HepG2 (cell line): ENCODE measurements around the gene TRIM54. TPM values are rescaled to one million over a fixed set of nuclear protein-coding genes. Genes with fewer than 3 reads are reported as not detected.
A peak's percentile ranks its signal among the peaks of the same experiment; 100 is the strongest.

ENCODE experiments used
- ATF7 ChIP-seq, 2 experiments: fragments of 450-650 bp in 1 of 2; sonication (generic) in 1 of 2; formaldehyde crosslinking in 1 of 2; IDR thresholded peaks; 2 replicates each; pipeline versions ENCODE4 v1.4.0 to v1.6.1; 2016 to 2020; ENCODE audit warnings: antibody characterized with exemption in 1 of 2, mild to moderate bottlenecking in 1 of 2, missing genetic modification reagents in 1 of 2
- BCL6 ChIP-seq: IDR thresholded peaks from 2 replicates; pipeline ENCODE4 v1.6.1; 2016; ENCODE audit warnings: missing genetic modification reagents, missing compliant biosample characterization
- HMG20A ChIP-seq: IDR thresholded peaks from 2 replicates; pipeline ENCODE4 v1.6.1; 2016; ENCODE audit warnings: borderline replicate concordance
- HNF4A ChIP-seq: sonication (generic); formaldehyde crosslinking; IDR thresholded peaks from 2 replicates; pipeline ENCODE4 v1.4.0; 2020; ENCODE audit warnings: missing genetic modification reagents
- KIAA2018 ChIP-seq: sonication (generic); formaldehyde crosslinking; IDR thresholded peaks from 2 replicates; pipeline ENCODE4 v1.5.0; 2020; ENCODE audit warnings: mild to moderate bottlenecking, missing genetic modification reagents, borderline replicate concordance
- MBD4 ChIP-seq: IDR thresholded peaks from 2 replicates; pipeline ENCODE4 v1.6.1; 2012; ENCODE audit warnings: low read length, inconsistent platforms, borderline replicate concordance
- PAXIP1 ChIP-seq: sonication (generic); formaldehyde crosslinking; conservative IDR thresholded peaks from 2 replicates; pipeline ENCODE4 v1.4.0; 2020; ENCODE audit warnings: mild to moderate bottlenecking, missing genetic modification reagents, moderate library complexity
- RARA ChIP-seq: IDR thresholded peaks from 2 replicates; pipeline ENCODE4 v1.6.1; 2016; ENCODE audit warnings: missing genetic modification reagents, missing compliant biosample characterization
- ZMYM4 ChIP-seq: sonication (generic); formaldehyde crosslinking; IDR thresholded peaks from 2 replicates; pipeline ENCODE4 v1.8.1; 2023; ENCODE audit warnings: mild to moderate bottlenecking, missing genetic modification reagents
- ZNF609 ChIP-seq: sonication (generic); formaldehyde crosslinking; IDR thresholded peaks from 2 replicates; pipeline ENCODE4 v1.4.0; 2020; ENCODE audit warnings: mild to moderate bottlenecking, missing genetic modification reagents, borderline replicate concordance
- ZNF674 ChIP-seq: sonication (generic); formaldehyde crosslinking; IDR thresholded peaks from 2 replicates; pipeline ENCODE4 v1.5.0; 2020; ENCODE audit warnings: low read depth, mild to moderate bottlenecking, missing genetic modification reagents
- polyA plus RNA-seq, 8 experiments: library from polyadenylated mRNA; depleted of rRNA in 3 of 8; stranded (reverse) in 7 of 8; unstranded in 1 of 8; fragments of >200 nt; fragmentation: Illumina TruSeq in 4 of 8; extraction: Trizol in 4 of 8; gene quantifications; 2 replicates each; pipeline versions ENCODE4 v1.2.1 to v1.2.3, GENCODE V29; 2011 to 2016; ENCODE audit warnings: low read depth in 4 of 8, missing spikeins in 1 of 8, mixed read lengths in 1 of 8; ENCODE audit not compliant: insufficient read depth in 1 of 8
- total RNA-seq, 5 experiments: library from RNA; depleted of rRNA; stranded (reverse); fragments of >200 nt; fragmentation: Illumina TruSeq; extraction: Trizol; gene quantifications; 2 replicates each; pipeline ENCODE4 v1.2.3, GENCODE V29; 2016; ENCODE audit warnings: low read depth in 1 of 5

The TRIM54 gene
- total and polyA plus RNA-seq, 2 of the 13 experiments (the other 11 are each of a cell fraction or from before 2014, with no cell fraction given), result 0.07 to 0.13 TPM

GRCh38 chr2:27353762-27354596 is 71.8 kb downstream of the TRIM54 start (continued):
- peak; percentile 34; the same call in 1 of the 2 replicates for TF ChIP-seq ZMYM4
- peak; percentile 11; the same call in 1 of the 2 replicates for TF ChIP-seq BCL6
- TF ChIP-seq MBD4, result peak; percentile 33; the same call in 1 of the 2 replicates
- TF ChIP-seq ATF7 (IDR thresholded peaks at IDR 0.05), result no peak
- TF ChIP-seq ATF7 (CRISPR knock-in tag; IDR thresholded peaks at IDR 0.05), result 0 out of 2 replicates have a peak, but pooled peaks have one; percentile 54
- peak; percentile 92 for TF ChIP-seq HNF4A (CRISPR knock-in tag)
- peak; percentile 42; the same call in 1 of the 2 replicates for TF ChIP-seq HMG20A (CRISPR knock-in tag)
- TF ChIP-seq KIAA2018 (CRISPR knock-in tag), result no peak
- TF ChIP-seq ZNF609, result peak; percentile 32; the same call in 1 of the 2 replicates
- TF ChIP-seq PAXIP1 (CRISPR knock-in tag), result peak; percentile 83
- TF ChIP-seq RARA (CRISPR knock-in tag), result peak; percentile 46
- TF ChIP-seq ZNF674 (CRISPR knock-in tag), result no peak
